Cardiac ventricle fibroblast (primary cell): ENCODE measurements around the gene RBM14. TPM values are rescaled to one million over a fixed set of nuclear protein-coding genes. Genes with fewer than 3 reads are reported as not detected.

Source experiments
- total RNA-seq: library from RNA; depleted of rRNA; stranded (reverse); fragments of >200 nt; gene quantifications from 2 replicates; pipeline ENCODE4 v1.2.3, GENCODE V29; 2015

Gene RBM14
- total RNA-seq, result 23.3 and 27.1 TPM in 2 replicates

DNA sequence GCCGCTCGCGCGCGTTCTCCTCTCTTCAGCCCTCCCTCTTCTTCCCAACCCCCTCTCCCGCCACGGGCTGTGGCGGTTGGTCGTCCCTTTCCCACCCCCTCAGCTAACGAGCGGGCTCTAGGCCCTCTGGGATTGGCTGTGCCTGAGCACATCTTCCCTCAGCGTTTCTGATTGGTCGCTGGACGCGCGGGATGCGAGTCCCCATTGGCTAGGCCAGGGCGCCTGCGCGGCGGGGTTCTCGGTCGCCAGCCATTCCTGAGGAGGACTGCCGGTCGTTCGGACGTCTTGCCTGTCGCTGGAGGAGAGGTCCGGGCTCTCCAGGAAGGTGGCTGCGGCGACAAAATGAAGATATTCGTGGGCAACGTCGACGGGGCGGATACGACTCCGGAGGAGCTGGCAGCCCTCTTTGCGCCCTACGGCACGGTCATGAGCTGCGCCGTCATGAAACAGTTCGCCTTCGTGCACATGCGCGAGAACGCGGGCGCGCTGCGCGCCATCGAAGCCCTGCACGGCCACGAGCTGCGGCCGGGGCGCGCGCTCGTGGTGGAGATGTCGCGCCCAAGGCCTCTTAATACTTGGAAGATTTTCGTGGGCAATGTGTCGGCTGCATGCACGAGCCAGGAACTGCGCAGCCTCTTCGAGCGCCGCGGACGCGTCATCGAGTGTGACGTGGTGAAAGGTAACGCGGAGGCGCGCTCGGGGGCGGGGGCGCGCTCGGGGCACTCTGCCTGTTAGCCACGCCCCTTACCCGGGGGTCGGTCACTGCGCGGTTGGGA is at the start of gene RBM14:
Gene RBM14, plus strand, starts transcription at position 252 of the 776 bp plus-strand sequence. Its CDS starts 91 bp downstream, at position 343.

DNA sequence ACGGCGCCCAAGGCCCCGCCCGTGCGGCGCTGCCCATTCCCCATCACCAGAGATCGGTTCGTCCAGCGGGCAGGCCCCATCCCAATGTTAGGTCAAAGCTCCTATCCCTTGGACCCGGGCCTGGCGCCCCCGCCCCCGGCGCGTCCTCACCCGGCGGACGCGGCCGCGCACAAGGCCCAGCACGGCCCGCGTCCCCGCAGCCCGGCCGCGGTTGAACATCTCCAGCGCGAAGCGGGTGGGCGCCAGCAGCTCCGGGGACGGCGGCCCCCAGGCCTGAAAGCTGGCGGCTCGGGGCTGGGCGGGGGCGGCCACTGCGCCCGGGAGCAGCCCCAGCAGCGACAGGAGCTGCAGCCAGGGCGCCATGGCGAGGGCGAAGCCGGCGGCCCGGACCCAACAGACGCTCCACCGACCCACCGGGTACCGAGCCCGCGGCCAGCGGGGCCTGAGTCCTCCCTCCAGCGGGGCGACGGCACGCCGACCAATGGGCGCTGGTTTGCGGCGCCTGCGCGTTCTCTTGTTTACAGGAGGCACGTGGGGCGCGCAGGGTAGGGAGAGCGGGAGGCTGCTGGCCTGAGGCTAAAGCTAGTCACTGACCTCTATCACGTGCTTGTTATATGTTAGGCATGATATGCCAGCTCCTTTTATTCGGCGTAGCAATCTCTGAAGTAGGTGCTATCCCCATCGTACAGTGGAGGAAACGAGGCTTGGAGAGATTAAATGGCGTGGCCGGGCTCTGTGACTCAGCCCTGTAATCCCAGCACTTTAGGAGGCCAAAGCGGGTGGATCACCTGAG is 48.1 kb upstream of the RBM14 start, which contains the start of gene CTSF:
Gene CTSF, minus strand, starts transcription at position 483 of the 793 bp plus-strand sequence. Its CDS starts 120 bp downstream, at position 363.

GRCh38 chr11:66592457-66593302 is 23.8 kb upstream of the RBM14 start, which contains the start of the genes CCDC87 and CCS:
Gene CCDC87, minus strand, starts transcription at chr11:66593063. Its CDS starts 48 bp downstream, at chr11:66593015.
Gene CCS, plus strand, starts transcription at chr11:66593185. Its CDS starts 77 bp downstream, at chr11:66593262.

GRCh38 chr11:66638177-66639065 is 22.0 kb downstream of the RBM14 start, which contains the start of gene RBM4:
Gene RBM4, plus strand, starts transcription at chr11:66638703. Its CDS starts 1,009 bp downstream, at chr11:66639712.

Other genes with a start within 250 kb of the RBM14 start
- gene SLC29A2, start 244.9 kb upstream of the RBM14 start, total RNA-seq, result 0.20 TPM in 1 of 2 replicates, not detected in the other
- gene NPAS4, start 195.6 kb upstream of the RBM14 start, total RNA-seq, result not detected in 2 replicates
- gene MRPL11, start 177.8 kb upstream of the RBM14 start, total RNA-seq, result 47.5 and 49.5 TPM in 2 replicates
- gene PELI3, start 149.7 kb upstream of the RBM14 start, total RNA-seq, result 6.8 and 9.0 TPM in 2 replicates
- gene DPP3, start 136.2 kb upstream of the RBM14 start, total RNA-seq, result 16.1 and 20.1 TPM in 2 replicates
- gene BBS1, start 106.0 kb upstream of the RBM14 start, total RNA-seq, result 39.4 and 49.4 TPM in 2 replicates
- gene ZDHHC24, start 70.6 kb upstream of the RBM14 start, total RNA-seq, result 17.5 and 19.3 TPM in 2 replicates
- gene ACTN3, start 69.7 kb upstream of the RBM14 start, total RNA-seq, result 0.06 TPM in 1 of 2 replicates, not detected in the other
- gene CTSF, start 48.0 kb upstream of the RBM14 start, total RNA-seq, result 105 and 122 TPM in 2 replicates
- gene CCDC87, start 23.6 kb upstream of the RBM14 start, total RNA-seq, result 0.44 and 1.3 TPM in 2 replicates
- 55.0 and 56.5 TPM in 2 replicates for gene CCS, start 23.4 kb upstream of the RBM14 start, total RNA-seq
- 70.0 and 93.0 TPM in 2 replicates for gene RBM4, start 22.1 kb downstream of the RBM14 start, total RNA-seq
- 14.9 and 16.4 TPM in 2 replicates for gene RBM4B, start 61.3 kb downstream of the RBM14 start, total RNA-seq
- 1.4 and 5.1 TPM in 2 replicates for gene SPTBN2, start 112.6 kb downstream of the RBM14 start, total RNA-seq
- 11.4 and 15.9 TPM in 2 replicates for gene RCE1, start 226.8 kb downstream of the RBM14 start, total RNA-seq
- 15.8 and 16.8 TPM in 2 replicates for gene LRFN4, start 240.4 kb downstream of the RBM14 start, total RNA-seq